HEK293T (cell line): ENCODE data around the gene ARMC3.

Experiments
- CTCF ChIA-PET: fragments of 350-600 bp; formaldehyde crosslinking; extraction: SDS; loops from one replicate; lab custom pipeline; 2021; ENCODE audit warnings: antibody characterized with exemption, inconsistent platforms; lab: Yijun Ruan, JAX
- POLR2A ChIA-PET: fragments of 350-600 bp; formaldehyde crosslinking; extraction: SDS; loops from one replicate; lab custom pipeline; 2020; ENCODE audit warnings: antibody characterized with exemption, inconsistent platforms; lab: Yijun Ruan, JAX
- DNase-seq: peaks from one replicate; pipeline ENCODE4 v3.0.0; 2012; ENCODE audit warnings: mixed read lengths; ENCODE audit errors: extremely low spot score
- ARNT ChIP-seq: fragments of 450-650 bp; IDR thresholded peaks from 2 replicates; pipeline ENCODE4 v1.6.1; 2017; ENCODE audit warnings: mild to moderate bottlenecking
- BHLHE40 ChIP-seq: fragments of 450-650 bp; IDR thresholded peaks from 2 replicates; pipeline ENCODE4 v1.6.1; 2016; ENCODE audit warnings: mild to moderate bottlenecking, moderate library complexity, borderline replicate concordance
- CTBP1 ChIP-seq: fragments of 450-650 bp; IDR thresholded peaks from 2 replicates; pipeline ENCODE4 v1.6.1; 2016; ENCODE audit warnings: borderline replicate concordance
- ELF4 ChIP-seq: fragments of 450-650 bp; IDR thresholded peaks from 2 replicates; pipeline ENCODE4 v1.6.1; 2017; ENCODE audit warnings: antibody characterized with exemption
- FOXA1 ChIP-seq: fragments of 450-650 bp; IDR thresholded peaks from 2 replicates; pipeline ENCODE4 v1.6.1; 2016; ENCODE audit warnings: mild to moderate bottlenecking
- FOXK2 ChIP-seq: fragments of 450-650 bp; IDR thresholded peaks from 2 replicates; pipeline ENCODE4 v1.6.1; 2016; ENCODE audit warnings: mild to moderate bottlenecking
- FOXM1 ChIP-seq: fragments of 450-650 bp; IDR thresholded peaks from 2 replicates; pipeline ENCODE4 v1.6.1; 2017; ENCODE audit warnings: mild to moderate bottlenecking, borderline replicate concordance
- HDGF ChIP-seq: fragments of 450-650 bp; IDR thresholded peaks from 2 replicates; pipeline ENCODE4 v1.6.1; 2017; ENCODE audit warnings: antibody characterized with exemption, borderline replicate concordance
- L3MBTL2 ChIP-seq: fragments of 450-650 bp; conservative IDR thresholded peaks from 2 replicates; pipeline ENCODE4 v1.6.1; 2016; ENCODE audit warnings: mild to moderate bottlenecking
- LEF1 ChIP-seq: fragments of 450-650 bp; IDR thresholded peaks from 2 replicates; pipeline ENCODE4 v1.6.1; 2017; ENCODE audit warnings: mild to moderate bottlenecking, borderline replicate concordance
- NFRKB ChIP-seq: fragments of 450-650 bp; IDR thresholded peaks from 2 replicates; pipeline ENCODE4 v1.6.1; 2016; ENCODE audit warnings: mild to moderate bottlenecking, moderate library complexity
- SP1 ChIP-seq: fragments of 450-650 bp; IDR thresholded peaks from 2 replicates; pipeline ENCODE4 v1.6.1; 2017
- SUZ12 ChIP-seq: fragments of 450-650 bp; IDR thresholded peaks from 2 replicates; pipeline ENCODE4 v1.6.1; 2016; ENCODE audit warnings: mild to moderate bottlenecking
- TARDBP ChIP-seq: fragments of 450-650 bp; IDR thresholded peaks from 2 replicates; pipeline ENCODE4 v1.6.1; 2016
- ZNF384 ChIP-seq: fragments of 450-650 bp; IDR thresholded peaks from 2 replicates; pipeline ENCODE4 v1.6.1; 2016
- TF ChIP-seq, protein P1 (sequence below): fragments of 450-650 bp; IDR thresholded peaks from 2 replicates; pipeline ENCODE4 v1.6.1; 2016

Gene ARMC3, protein sequence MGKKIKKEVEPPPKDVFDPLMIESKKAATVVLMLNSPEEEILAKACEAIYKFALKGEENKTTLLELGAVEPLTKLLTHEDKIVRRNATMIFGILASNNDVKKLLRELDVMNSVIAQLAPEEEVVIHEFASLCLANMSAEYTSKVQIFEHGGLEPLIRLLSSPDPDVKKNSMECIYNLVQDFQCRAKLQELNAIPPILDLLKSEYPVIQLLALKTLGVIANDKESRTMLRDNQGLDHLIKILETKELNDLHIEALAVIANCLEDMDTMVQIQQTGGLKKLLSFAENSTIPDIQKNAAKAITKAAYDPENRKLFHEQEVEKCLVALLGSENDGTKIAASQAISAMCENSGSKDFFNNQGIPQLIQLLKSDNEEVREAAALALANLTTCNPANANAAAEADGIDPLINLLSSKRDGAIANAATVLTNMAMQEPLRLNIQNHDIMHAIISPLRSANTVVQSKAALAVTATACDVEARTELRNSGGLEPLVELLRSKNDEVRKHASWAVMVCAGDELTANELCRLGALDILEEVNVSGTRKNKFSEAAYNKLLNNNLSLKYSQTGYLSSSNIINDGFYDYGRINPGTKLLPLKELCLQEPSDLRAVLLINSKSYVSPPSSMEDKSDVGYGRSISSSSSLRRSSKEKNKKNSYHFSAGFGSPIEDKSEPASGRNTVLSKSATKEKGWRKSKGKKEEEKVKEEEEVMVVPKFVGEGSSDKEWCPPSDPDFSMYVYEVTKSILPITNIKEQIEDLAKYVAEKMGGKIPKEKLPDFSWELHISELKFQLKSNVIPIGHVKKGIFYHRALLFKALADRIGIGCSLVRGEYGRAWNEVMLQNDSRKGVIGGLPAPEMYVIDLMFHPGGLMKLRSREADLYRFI

DNA sequence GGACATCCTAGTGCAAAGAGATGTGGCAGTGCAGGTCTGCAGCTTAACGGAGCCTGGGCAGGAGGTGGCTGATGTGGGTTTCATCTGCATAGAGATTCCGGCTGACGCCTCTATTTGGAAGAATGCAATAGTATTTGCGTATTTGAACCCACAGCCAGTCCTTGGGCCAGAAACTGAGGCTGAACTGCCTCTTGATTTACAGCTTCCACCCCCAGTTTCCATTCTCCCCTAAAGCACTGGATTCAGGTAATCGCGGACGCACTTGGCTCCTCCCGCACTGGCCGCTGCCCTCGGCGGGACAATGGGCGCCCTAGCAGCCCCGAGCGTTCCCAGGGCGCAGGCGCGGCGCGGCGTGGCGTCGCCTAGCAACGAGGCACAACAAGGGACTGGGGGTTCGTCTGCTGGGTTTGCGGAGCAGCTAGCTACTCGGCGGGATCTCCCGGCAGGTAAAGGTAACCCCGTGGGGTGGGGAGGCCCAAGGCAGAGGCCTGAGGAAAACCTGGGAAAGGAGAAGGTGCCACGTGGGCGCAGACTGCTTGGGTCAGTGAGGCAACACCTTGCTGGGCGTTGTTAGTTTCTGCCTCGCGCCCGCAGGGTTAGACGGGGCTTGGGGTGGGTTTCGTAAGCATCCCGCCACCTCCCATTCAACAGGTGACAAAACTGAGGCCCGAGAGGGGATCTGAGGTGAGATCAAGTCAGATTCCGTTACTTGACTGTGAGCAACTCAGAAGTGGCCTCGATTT lies at the start of gene ARMC3:
Gene ARMC3, plus strand, starts transcription at position 393 of the 743 bp plus-strand sequence. CDS start 3,944 bp downstream, outside the sequence.
- ChIA-PET POLR2A (interaction anchor here (0.6 kb wide), 1 partner anchor 44 kb away, joined by 3 read pairs; no protein-coding TSS in a partner anchor), CTCF (no interaction called here)
- DNase-seq = peak; percentile 70
- TF ChIP-seq TARDBP (no peak), HDGF (no peak), CTBP1 (no peak), L3MBTL2 (peak; percentile 87), FOXA1 (no peak), BHLHE40 (no peak), FOXK2 (no peak), ARNT (peak; percentile 66; the same call in 1 of the 2 replicates), ELF4 (no peak)

DNA sequence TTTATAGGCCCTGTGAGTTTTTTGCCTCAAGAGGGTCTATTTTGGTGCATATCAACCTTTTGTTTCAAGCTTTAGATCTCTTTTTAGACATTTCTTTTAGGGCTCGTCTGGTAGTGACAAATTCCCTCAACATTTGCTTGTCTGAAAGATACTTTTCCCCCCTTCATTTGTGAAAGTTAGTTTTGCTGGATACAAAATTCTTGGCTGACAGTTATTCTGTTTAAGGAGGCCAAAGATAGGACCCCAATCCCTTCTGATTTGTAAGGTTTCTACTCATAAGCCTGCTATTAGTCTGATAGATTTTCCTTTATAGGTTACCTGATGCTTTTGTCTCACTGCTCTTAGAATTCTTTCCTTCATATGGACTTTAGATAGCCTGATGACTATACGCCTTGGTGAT lies 36.1 kb upstream of the ARMC3 start:
- DNase-seq = no peak
- TF ChIP-seq FOXA1 (no peak), L3MBTL2 (no peak), CTBP1 (no peak), ZNF384 (no peak), BHLHE40 (no peak), NFRKB (no peak), LEF1 (no peak), ARNT (no peak), TARDBP (no peak), HDGF (no peak), SUZ12 (no peak), ELF4 (no peak), FOXM1 (no peak), SP1 (no peak), FOXK2 (no peak)
- TF ChIP-seq, protein P1, sequence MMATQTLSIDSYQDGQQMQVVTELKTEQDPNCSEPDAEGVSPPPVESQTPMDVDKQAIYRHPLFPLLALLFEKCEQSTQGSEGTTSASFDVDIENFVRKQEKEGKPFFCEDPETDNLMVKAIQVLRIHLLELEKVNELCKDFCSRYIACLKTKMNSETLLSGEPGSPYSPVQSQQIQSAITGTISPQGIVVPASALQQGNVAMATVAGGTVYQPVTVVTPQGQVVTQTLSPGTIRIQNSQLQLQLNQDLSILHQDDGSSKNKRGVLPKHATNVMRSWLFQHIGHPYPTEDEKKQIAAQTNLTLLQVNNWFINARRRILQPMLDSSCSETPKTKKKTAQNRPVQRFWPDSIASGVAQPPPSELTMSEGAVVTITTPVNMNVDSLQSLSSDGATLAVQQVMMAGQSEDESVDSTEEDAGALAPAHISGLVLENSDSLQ = no peak
- CTCF ChIA-PET = no interaction called here
- POLR2A ChIA-PET = no interaction called here

DNA sequence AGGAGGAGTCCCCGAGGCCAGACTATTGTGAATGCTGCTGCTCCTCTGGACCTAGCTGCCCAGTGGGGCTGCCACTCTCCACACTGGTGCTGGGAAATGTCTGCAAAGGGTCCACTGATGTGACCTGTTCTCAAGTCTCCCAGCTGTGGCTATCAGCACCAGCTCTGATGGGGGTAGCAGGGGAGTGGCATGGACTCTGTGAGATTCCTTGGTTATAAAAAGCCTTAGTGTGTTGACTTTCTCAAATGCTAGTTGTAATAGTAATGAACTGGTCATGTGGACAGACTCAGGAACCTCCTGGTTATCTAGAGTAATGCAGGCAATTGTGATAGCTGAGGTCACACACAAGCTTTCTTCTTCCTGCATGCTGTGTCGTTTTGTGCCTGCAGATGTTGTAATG lies 34.1 kb upstream of the ARMC3 start:
- DNase-seq = no peak
- POLR2A ChIA-PET = no interaction called here
- CTCF ChIA-PET = interaction anchor here (0.6 kb wide), 1 partner anchor 45 kb away, joined by 3 read pairs; no protein-coding TSS in a partner anchor
- TF ChIP-seq FOXK2 (no peak), ELF4 (no peak)

DNA sequence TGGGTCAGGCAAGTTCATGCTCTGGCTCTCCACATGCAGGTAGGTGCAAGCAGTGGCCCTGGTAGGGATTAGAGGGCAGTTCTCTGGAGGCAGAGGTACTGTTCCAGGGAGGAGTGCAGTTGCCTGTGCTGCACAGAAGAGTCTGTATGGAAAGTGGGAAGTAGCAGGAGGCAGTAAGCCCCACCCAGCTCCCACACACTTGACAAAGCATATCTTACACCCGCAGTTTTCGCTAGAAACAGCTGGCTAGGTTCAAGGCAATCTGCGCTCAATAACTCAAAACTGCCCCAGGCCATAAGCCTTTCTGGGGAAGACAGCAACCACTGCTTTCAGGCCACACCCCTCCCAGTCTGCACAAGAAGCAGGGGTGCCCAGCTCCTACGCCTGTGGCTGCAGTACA lies 33.1 kb upstream of the ARMC3 start:
- TF ChIP-seq L3MBTL2 (no peak), ZNF384 (no peak), NFRKB (no peak), HDGF (no peak), SUZ12 (no peak), BHLHE40 (no peak), FOXK2 (no peak), FOXA1 (no peak), ARNT (no peak), SP1 (no peak), LEF1 (no peak), CTBP1 (no peak), FOXM1 (no peak), TARDBP (no peak), ELF4 (no peak)
- TF ChIP-seq, protein P1 = no peak
- no peak for DNase-seq
- ChIA-PET CTCF (no interaction called here), POLR2A (no interaction called here)

DNA sequence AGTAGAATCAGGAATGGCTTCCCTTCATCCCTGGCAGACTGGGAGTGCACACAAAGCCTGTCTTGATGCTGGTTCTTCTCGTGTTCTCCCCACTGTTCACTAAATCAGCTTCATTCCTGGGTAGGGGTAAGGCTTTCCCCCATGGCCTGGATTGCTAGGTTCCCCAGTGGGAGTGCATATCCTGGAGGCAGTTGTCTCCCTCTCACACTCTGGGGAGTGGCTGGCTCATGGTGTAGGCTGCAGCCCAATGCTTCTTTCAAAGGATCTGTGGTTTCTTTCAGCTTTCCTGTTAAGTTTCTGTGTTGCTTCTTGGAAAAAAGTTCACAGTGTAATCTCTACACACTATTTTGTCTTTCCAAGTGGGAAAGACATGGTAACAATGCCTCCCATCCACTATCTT lies 32.6 kb upstream of the ARMC3 start:
- TF ChIP-seq SUZ12 (no peak), ZNF384 (no peak), HDGF (no peak), L3MBTL2 (no peak), FOXA1 (no peak), SP1 (no peak), FOXM1 (no peak), TARDBP (no peak), CTBP1 (no peak), BHLHE40 (no peak), ELF4 (no peak), ARNT (no peak), LEF1 (no peak), FOXK2 (no peak), NFRKB (no peak)
- TF ChIP-seq, protein P1 = no peak
- DNase-seq = no peak
- CTCF ChIA-PET = no interaction called here
- POLR2A ChIA-PET = no interaction called here
